HG02642 (cell line): ENCODE results near the gene RNF26.
"Not testable (repeated sequence)": the region's sequence is repeated elsewhere in the genome, so short reads cannot be mapped to it uniquely, and the experiment has no call there.

ENCODE experiments used
- ATAC-seq: cut with Tn5 transposase; IDR thresholded peaks from one replicate; pipeline ENCODE4 v1.9.1; 2021; ENCODE audit warnings: mild to moderate bottlenecking; ENCODE audit not compliant: unreplicated experiment, poor library complexity

The RNF26 gene

DNA sequence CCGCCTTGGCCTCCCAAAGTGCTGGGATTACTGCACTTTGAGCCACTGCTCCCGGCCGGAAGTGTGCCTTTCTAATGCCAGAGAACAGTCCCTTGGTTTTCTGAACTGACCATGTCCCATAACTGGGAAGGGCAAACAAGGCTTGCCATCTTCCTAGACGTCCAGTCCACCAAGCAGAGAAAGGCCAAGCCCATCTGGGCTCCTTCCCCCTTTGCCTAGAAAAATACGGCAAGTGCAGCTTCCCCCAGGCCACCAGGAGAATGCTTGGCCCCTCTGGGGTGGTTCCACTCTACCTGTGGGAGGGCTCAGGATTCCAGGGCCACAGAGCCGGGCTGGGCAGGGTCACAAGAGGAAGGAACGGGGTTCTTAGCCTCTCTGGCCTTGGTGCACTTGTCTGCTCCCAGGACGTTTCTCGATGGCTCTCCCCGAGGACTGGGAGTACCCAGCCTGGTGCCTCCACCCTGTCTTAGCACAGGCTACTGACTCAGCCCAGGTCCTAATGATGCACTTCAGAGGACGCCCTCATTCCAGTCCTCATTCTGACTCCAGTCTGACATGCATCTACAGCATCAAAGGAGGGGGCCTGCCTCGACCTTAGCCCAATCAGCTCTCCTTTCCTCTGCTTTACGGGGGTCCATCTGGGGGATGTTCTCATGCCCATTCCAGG lies 46.0 kb downstream of the RNF26 start:
- no peak for ATAC-seq

GRCh38 chr11:119380827-119381180 lies 46.5 kb downstream of the RNF26 start:
- no peak for ATAC-seq

- ATAC-seq, result peak; percentile 98
Observed at GRCh38 chr11:119381181-119381988, 47.1 kb downstream of the RNF26 start, which contains the start of gene USP2. TSS of gene USP2 (minus strand) at chr11:119381690. CDS start at chr11:119373480, 8,210 bp downstream.

- no peak for ATAC-seq
Observed at GRCh38 chr11:119382101-119382500, 47.8 kb downstream of the RNF26 start.

- not testable (repeated sequence) for ATAC-seq
Observed at GRCh38 chr11:119382513-119382912, 48.2 kb downstream of the RNF26 start.

- ATAC-seq, result no peak
Observed at GRCh38 chr11:119384332-119384731, 50.0 kb downstream of the RNF26 start.
